Stimulated activated naive CD8-positive, alpha-beta T cell treated with anti-CD3 and anti-CD28 coated beads, Interleukin-15, Interleukin-2, amounts not matched to agents 100 ng/mL and 50 ng/mL, for 24 hours (primary cell): ENCODE measurements around the gene SBNO1.

Experiments used
- H3K27ac Mint-ChIP-seq: one replicate; pipeline ENCODE4 v1.8.0; 2021; ENCODE audit warnings: mild to moderate bottlenecking, mixed read lengths
- H3K27me3 Mint-ChIP-seq: one replicate; pipeline ENCODE4 v1.8.0; 2021; ENCODE audit warnings: mixed read lengths
- H3K36me3 Mint-ChIP-seq: one replicate; pipeline ENCODE4 v1.8.0; 2021; ENCODE audit warnings: low read depth, mixed read lengths
- H3K4me1 Mint-ChIP-seq: one replicate; pipeline ENCODE4 v1.8.0; 2021; ENCODE audit warnings: low read depth, mixed read lengths
- H3K4me3 Mint-ChIP-seq: one replicate; pipeline ENCODE4 v1.8.0; 2021; ENCODE audit warnings: mild to moderate bottlenecking, mixed read lengths
- H3K9me3 Mint-ChIP-seq: one replicate; pipeline ENCODE4 v1.8.0; 2021; ENCODE audit warnings: mixed read lengths

SBNO1 gene

GRCh38 chr12:123278101-123278627, 86.5 kb downstream of the SBNO1 start:
- no peak overlapping the region for H3K4me3 Mint-ChIP-seq
- no peaks in the 10 kb centered on the region for H3K9me3 Mint-ChIP-seq
- H3K27me3 Mint-ChIP-seq: no peaks in the 10 kb centered on the region
- H3K36me3 Mint-ChIP-seq: no peaks in the 10 kb centered on the region
- peaks cover 8% of the 10 kb centered on the region for H3K4me1 Mint-ChIP-seq
- peak overlapping the region; percentile 49 for H3K27ac Mint-ChIP-seq

- H3K4me3 Mint-ChIP-seq: peak overlapping the region; percentile 26
- H3K36me3 Mint-ChIP-seq: no peaks in the 10 kb centered on the region
- H3K9me3 Mint-ChIP-seq: no peaks in the 10 kb centered on the region
- H3K27me3 Mint-ChIP-seq: no peaks in the 10 kb centered on the region
- H3K4me1 Mint-ChIP-seq: peaks cover 27% of the 10 kb centered on the region
- H3K27ac Mint-ChIP-seq: no peak overlapping the region
These were observed 91.5 kb downstream of the SBNO1 start for GRCh38 chr12:123273166-123273565.

- H3K4me3 Mint-ChIP-seq: no peak overlapping the region
- H3K27ac Mint-ChIP-seq: no peak overlapping the region
- H3K9me3 Mint-ChIP-seq: no peaks in the 10 kb centered on the region
- H3K4me1 Mint-ChIP-seq: peaks cover 25% of the 10 kb centered on the region
- no peaks in the 10 kb centered on the region for H3K27me3 Mint-ChIP-seq
- peaks cover 3% of the 10 kb centered on the region for H3K36me3 Mint-ChIP-seq
These were observed 93.5 kb downstream of the SBNO1 start for GRCh38 chr12:123271001-123271668.

- Mint-ChIP-seq H3K27me3 (no peaks in the 10 kb centered on the region), H3K4me3 (peak overlapping the region; percentile 90), H3K36me3 (peaks cover 3% of the 10 kb centered on the region), H3K27ac (peak overlapping the region; percentile 86), H3K4me1 (peaks cover 25% of the 10 kb centered on the region), H3K9me3 (no peaks in the 10 kb centered on the region)
These were observed 94.2 kb downstream of the SBNO1 start for GRCh38 chr12:123270214-123271000.

- H3K4me3 Mint-ChIP-seq: peak overlapping the region; percentile 90
- H3K36me3 Mint-ChIP-seq: peaks cover 3% of the 10 kb centered on the region
- no peaks in the 10 kb centered on the region for H3K9me3 Mint-ChIP-seq
- peak overlapping the region; percentile 86 for H3K27ac Mint-ChIP-seq
- no peaks in the 10 kb centered on the region for H3K27me3 Mint-ChIP-seq
- H3K4me1 Mint-ChIP-seq: peaks cover 25% of the 10 kb centered on the region
These were observed 94.8 kb downstream of the SBNO1 start for GRCh38 chr12:123269896-123270213.

- no peaks in the 10 kb centered on the region for H3K27me3 Mint-ChIP-seq
- peak overlapping the region; percentile 90 for H3K4me3 Mint-ChIP-seq
- H3K36me3 Mint-ChIP-seq: peaks cover 5% of the 10 kb centered on the region
- peaks cover 25% of the 10 kb centered on the region for H3K4me1 Mint-ChIP-seq
- no peaks in the 10 kb centered on the region for H3K9me3 Mint-ChIP-seq
- peak overlapping the region; percentile 77 for H3K27ac Mint-ChIP-seq
These were observed 95.2 kb downstream of the SBNO1 start for GRCh38 chr12:123269395-123269892.

- peaks cover 25% of the 10 kb centered on the region for H3K4me1 Mint-ChIP-seq
- peak overlapping the region; percentile 75 for H3K27ac Mint-ChIP-seq
- H3K36me3 Mint-ChIP-seq: peaks cover 7% of the 10 kb centered on the region
- no peaks in the 10 kb centered on the region for H3K27me3 Mint-ChIP-seq
- H3K4me3 Mint-ChIP-seq: peak overlapping the region; percentile 90
- H3K9me3 Mint-ChIP-seq: no peaks in the 10 kb centered on the region
These were observed 95.8 kb downstream of the SBNO1 start for GRCh38 chr12:123268850-123269249.

- peaks cover 25% of the 10 kb centered on the region for H3K4me1 Mint-ChIP-seq
- H3K27me3 Mint-ChIP-seq: no peaks in the 10 kb centered on the region
- peaks cover 7% of the 10 kb centered on the region for H3K36me3 Mint-ChIP-seq
- no peaks in the 10 kb centered on the region for H3K9me3 Mint-ChIP-seq
- peak overlapping the region; percentile 90 for H3K4me3 Mint-ChIP-seq
- peak overlapping the region; percentile 36 for H3K27ac Mint-ChIP-seq
These were observed 96.4 kb downstream of the SBNO1 start for GRCh38 chr12:123267991-123268843.

- H3K27me3 Mint-ChIP-seq: no peaks in the 10 kb centered on the region
- no peaks in the 10 kb centered on the region for H3K9me3 Mint-ChIP-seq
- peaks cover 11% of the 10 kb centered on the region for H3K36me3 Mint-ChIP-seq
- H3K27ac Mint-ChIP-seq: no peak overlapping the region
- no peak overlapping the region for H3K4me3 Mint-ChIP-seq
- H3K4me1 Mint-ChIP-seq: peaks cover 25% of the 10 kb centered on the region
These were observed 97.2 kb downstream of the SBNO1 start for GRCh38 chr12:123267335-123267920.

- no peak overlapping the region for H3K27ac Mint-ChIP-seq
- H3K4me3 Mint-ChIP-seq: no peak overlapping the region
- H3K27me3 Mint-ChIP-seq: no peaks in the 10 kb centered on the region
- peaks cover 18% of the 10 kb centered on the region for H3K36me3 Mint-ChIP-seq
- H3K9me3 Mint-ChIP-seq: no peaks in the 10 kb centered on the region
- peaks cover 22% of the 10 kb centered on the region for H3K4me1 Mint-ChIP-seq
These were observed 97.9 kb downstream of the SBNO1 start for GRCh38 chr12:123266679-123267277.

GRCh38 chr12:123265851-123266678, 98.6 kb downstream of the SBNO1 start:
- H3K4me3 Mint-ChIP-seq: no peak overlapping the region
- no peaks in the 10 kb centered on the region for H3K9me3 Mint-ChIP-seq
- H3K27ac Mint-ChIP-seq: no peak overlapping the region
- peaks cover 25% of the 10 kb centered on the region for H3K36me3 Mint-ChIP-seq
- H3K4me1 Mint-ChIP-seq: peaks cover 22% of the 10 kb centered on the region
- H3K27me3 Mint-ChIP-seq: no peaks in the 10 kb centered on the region

- Mint-ChIP-seq H3K36me3 (peaks cover 39% of the 10 kb centered on the region), H3K4me1 (peaks cover 13% of the 10 kb centered on the region)
These were observed 100.0 kb downstream of the SBNO1 start for GRCh38 chr12:123264642-123265041.

GRCh38 chr12:123263196-123263817, 101.3 kb downstream of the SBNO1 start:
- H3K27ac Mint-ChIP-seq: no peak overlapping the region
- H3K27me3 Mint-ChIP-seq: no peaks in the 10 kb centered on the region
- H3K9me3 Mint-ChIP-seq: no peaks in the 10 kb centered on the region
- H3K4me3 Mint-ChIP-seq: no peak overlapping the region
- peaks cover 46% of the 10 kb centered on the region for H3K36me3 Mint-ChIP-seq
- H3K4me1 Mint-ChIP-seq: peaks cover 4% of the 10 kb centered on the region

More at GRCh38 chr12:123264642-123265041, 100.0 kb downstream of the SBNO1 start:
- Mint-ChIP-seq H3K4me3 (no peak overlapping the region), H3K27me3 (no peaks in the 10 kb centered on the region), H3K9me3 (no peaks in the 10 kb centered on the region), H3K27ac (peak overlapping the region; percentile 22)
